ENCODE data around the gene GPSM3. TPM values are rescaled to one million over a fixed set of nuclear protein-coding genes. Genes with fewer than 3 reads are reported as not detected.

GPSM3 gene
- total and polyA plus RNA-seq, 2 donors (not counting 3 experiments of a cell fraction or from before 2014, with no cell fraction given) = 19.5 to 21.6 TPM

DNA sequence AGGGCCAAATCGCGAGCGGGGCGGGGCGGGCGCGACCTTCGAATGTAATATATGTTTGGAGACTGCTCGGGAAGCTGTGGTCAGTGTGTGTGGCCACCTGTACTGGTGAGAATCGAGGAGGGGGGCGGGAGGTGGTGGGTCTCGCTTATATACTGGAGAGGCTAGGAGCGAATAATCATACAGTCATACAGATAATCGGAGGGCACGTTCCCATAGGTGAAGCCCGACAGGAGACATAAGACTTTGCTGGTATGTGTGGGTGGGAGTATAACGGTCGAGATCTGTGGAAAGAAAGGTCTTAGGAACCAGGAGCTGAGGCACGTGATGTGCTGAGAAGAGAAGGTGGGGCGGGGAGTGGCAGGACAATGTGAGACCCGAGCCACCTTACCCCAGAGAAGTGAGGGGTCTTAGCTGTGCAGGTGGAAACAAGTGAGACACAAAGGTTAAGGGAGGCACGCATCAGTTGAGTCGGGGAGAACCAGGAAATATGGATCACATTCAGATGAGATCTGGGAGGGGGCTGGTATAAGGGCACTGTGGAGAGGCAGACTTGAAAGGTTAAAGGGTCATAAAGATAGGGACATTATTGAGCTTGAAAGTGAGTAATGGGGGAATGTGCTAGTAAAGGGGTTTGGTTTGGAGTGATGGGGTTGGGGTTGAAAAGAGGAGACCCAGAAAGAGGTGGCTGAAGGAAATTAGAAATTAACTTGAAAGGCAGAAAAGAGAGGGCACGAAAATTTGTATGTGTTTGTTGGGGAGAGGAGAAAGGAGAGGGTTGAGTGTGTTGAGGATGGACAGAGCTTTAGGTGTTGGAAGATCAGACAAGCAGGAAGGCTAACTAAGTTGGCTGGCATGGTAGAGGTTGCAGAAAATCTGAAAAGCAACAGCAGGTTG lies 13.6 kb downstream of the GPSM3 start:
- intact Hi-C loops (cut with micrococcal nuclease) (loop anchor here (1.0 to 5.0 kb wide), 4 partner anchors 12 to 794 kb away; partner anchors contain the start of genes NELFE, PBX2 and SKIC2), dilution Hi-C loops (cut with MboI; ENCODE audit: extremely low pct_ligation_motif_present, low sequenced_read_pairs) (no loop called here)
- H3K9me3 ChIP-seq (replicated peaks; ENCODE audit: control insufficient read depth, insufficient read depth, low read length) = no peaks in the 10 kb centered on the region
- peak overlapping the region; percentile 56 to 67 (median 66) for H3K4me3 ChIP-seq (replicated peaks in 1 of 3; ENCODE audit: insufficient read depth in 1 of 3, low read depth in 1 of 3, low read length in 3 of 3)
- peak overlapping the region; percentile 10 for H2AFZ ChIP-seq (ENCODE audit: low read depth, low read length)
- H3K9ac ChIP-seq (replicated peaks; ENCODE audit: extremely low read depth, insufficient read depth, low read length) = peak overlapping the region; percentile 59
- H3K27ac ChIP-seq (ENCODE audit: insufficient read depth, low read depth, low read length) = peak overlapping the region; percentile 23
- H3K79me2 ChIP-seq (ENCODE audit: control insufficient read depth, insufficient read depth, low read length) = peaks cover 21% of the 10 kb centered on the region
- TF ChIP-seq EZH2 (IDR thresholded peaks at IDR 0.05; ENCODE audit: borderline replicate concordance, low read depth, low read length, severe bottlenecking) (no peak), POLR2AphosphoS5 (IDR thresholded peaks at IDR 0.05; ENCODE audit: insufficient read depth, low read depth, low read length) (no peak), GATA2 (IDR thresholded peaks at IDR 0.05; ENCODE audit: insufficient read depth, insufficient read length, low read depth, low read length) (no peak), JUN (IDR thresholded peaks at IDR 0.05; ENCODE audit: borderline replicate concordance, insufficient read depth, insufficient read length, low read depth) (no peak), POLR2A (IDR thresholded peaks at IDR 0.05; ENCODE audit: low read depth, low read length) (no peak), FOS (IDR thresholded peaks at IDR 0.05; ENCODE audit: borderline replicate concordance, insufficient read depth, low read length) (no peak), MAX (IDR thresholded peaks at IDR 0.05; ENCODE audit: insufficient read depth, insufficient read length) (no peak), MYC (IDR thresholded peaks at IDR 0.05; ENCODE audit: low read depth, low read length) (no peak)
- TF ChIP-seq, protein P1, sequence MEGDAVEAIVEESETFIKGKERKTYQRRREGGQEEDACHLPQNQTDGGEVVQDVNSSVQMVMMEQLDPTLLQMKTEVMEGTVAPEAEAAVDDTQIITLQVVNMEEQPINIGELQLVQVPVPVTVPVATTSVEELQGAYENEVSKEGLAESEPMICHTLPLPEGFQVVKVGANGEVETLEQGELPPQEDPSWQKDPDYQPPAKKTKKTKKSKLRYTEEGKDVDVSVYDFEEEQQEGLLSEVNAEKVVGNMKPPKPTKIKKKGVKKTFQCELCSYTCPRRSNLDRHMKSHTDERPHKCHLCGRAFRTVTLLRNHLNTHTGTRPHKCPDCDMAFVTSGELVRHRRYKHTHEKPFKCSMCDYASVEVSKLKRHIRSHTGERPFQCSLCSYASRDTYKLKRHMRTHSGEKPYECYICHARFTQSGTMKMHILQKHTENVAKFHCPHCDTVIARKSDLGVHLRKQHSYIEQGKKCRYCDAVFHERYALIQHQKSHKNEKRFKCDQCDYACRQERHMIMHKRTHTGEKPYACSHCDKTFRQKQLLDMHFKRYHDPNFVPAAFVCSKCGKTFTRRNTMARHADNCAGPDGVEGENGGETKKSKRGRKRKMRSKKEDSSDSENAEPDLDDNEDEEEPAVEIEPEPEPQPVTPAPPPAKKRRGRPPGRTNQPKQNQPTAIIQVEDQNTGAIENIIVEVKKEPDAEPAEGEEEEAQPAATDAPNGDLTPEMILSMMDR (IDR thresholded peaks at IDR 0.05; ENCODE audit: extremely low read depth in 1 of 2, insufficient read depth in 1 of 2, low read depth in 1 of 2, low read length in 2 of 2) = no peak
- H3K27me3 ChIP-seq (ENCODE audit: control insufficient read depth in 2 of 2, insufficient read depth in 2 of 2, low read length in 2 of 2) = no peaks in the 10 kb centered on the region
- no TSS peak for BruUV-seq (replicated peaks)
- no peaks in the 10 kb centered on the region for H3K9me1 ChIP-seq (replicated peaks; ENCODE audit: control insufficient read depth, extremely low read depth, insufficient read depth, low read length)
- no peaks in the 10 kb centered on the region for H4K20me1 ChIP-seq (replicated peaks; ENCODE audit: control insufficient read depth, extremely low read depth, insufficient read depth, low read length)
- CTCF ChIA-PET = interaction anchor here (1.1 to 2.9 kb wide), 4 partner anchors 9 to 17 kb away, joined by 3 to 15 read pairs (median 6); partner anchors contain the start of gene GPSM3
- peaks cover 3 to 18% of the 10 kb centered on the region in 2 experiments for H3K36me3 ChIP-seq (ENCODE audit: control insufficient read depth in 2 of 2, extremely low read depth in 1 of 2, insufficient read depth in 2 of 2, low read length in 2 of 2)
- DNase-seq (ENCODE audit: low read depth, low spot score) (peak; percentile 57), FAIRE-seq (no peak)
- peak overlapping the region; percentile 71 for H3K4me2 ChIP-seq (ENCODE audit: insufficient read depth, low read length)
- POLR2A ChIA-PET = interaction anchor here (0.7 kb wide), 1 partner anchor 19 kb away, joined by 3 read pairs; no protein-coding TSS in a partner anchor
- peaks cover 30% of the 10 kb centered on the region for H3K4me1 ChIP-seq (ENCODE audit: control insufficient read depth, extremely low read depth, insufficient read depth, low read length)
